HepG2 (cell line): Measurements from ENCODE around the gene NOS1.

Experiments used
- FOXM1 ChIP-seq: sonication (generic); formaldehyde crosslinking; IDR thresholded peaks from 2 replicates; pipeline ENCODE4 v1.5.0; 2020; ENCODE audit warnings: missing genetic modification reagents
- REPIN1 ChIP-seq: sonication (generic); formaldehyde crosslinking; IDR thresholded peaks from 2 replicates; pipeline ENCODE4 v1.8.0; 2022; ENCODE audit warnings: missing genetic modification reagents, low read depth, mild to moderate bottlenecking, borderline replicate concordance
- TCF12 ChIP-seq, 2 experiments: fragments of 450-650 bp in 1 of 2; sonication (generic) in 1 of 2; formaldehyde crosslinking in 1 of 2; IDR thresholded peaks; 2 replicates each; pipeline versions ENCODE4 v1.6.1 to v1.8.0; 2017 to 2022; ENCODE audit warnings: antibody characterized with exemption in 1 of 2, mild to moderate bottlenecking in 1 of 2, missing genetic modification reagents in 1 of 2, moderate library complexity in 1 of 2
- YY1 ChIP-seq: IDR thresholded peaks from 2 replicates; pipeline ENCODE4 v1.6.1; 2011; ENCODE audit warnings: low read length, low read depth, moderate library complexity, mild to moderate bottlenecking; ENCODE audit not compliant: insufficient read depth, insufficient replicate concordance
- ZNF160 ChIP-seq: sonication (generic); formaldehyde crosslinking; IDR thresholded peaks from 2 replicates; pipeline ENCODE4 v1.8.0; 2022; ENCODE audit warnings: mild to moderate bottlenecking, inconsistent platforms, missing genetic modification reagents
- ZNF660 ChIP-seq: sonication (generic); formaldehyde crosslinking; IDR thresholded peaks from 2 replicates; pipeline ENCODE4 v1.5.1; 2020; ENCODE audit warnings: mild to moderate bottlenecking, low read depth, missing genetic modification reagents, borderline replicate concordance
- TF ChIP-seq, protein P1 (sequence below): sonication (generic); formaldehyde crosslinking; IDR thresholded peaks from 2 replicates; pipeline ENCODE4 v1.4.0; 2020; ENCODE audit warnings: missing genetic modification reagents
- TF ChIP-seq, protein P2 (sequence below): sonication (generic); formaldehyde crosslinking; IDR thresholded peaks from 2 replicates; pipeline ENCODE4 v1.5.0; 2020; ENCODE audit warnings: mild to moderate bottlenecking, missing genetic modification reagents, moderate library complexity

DNA sequence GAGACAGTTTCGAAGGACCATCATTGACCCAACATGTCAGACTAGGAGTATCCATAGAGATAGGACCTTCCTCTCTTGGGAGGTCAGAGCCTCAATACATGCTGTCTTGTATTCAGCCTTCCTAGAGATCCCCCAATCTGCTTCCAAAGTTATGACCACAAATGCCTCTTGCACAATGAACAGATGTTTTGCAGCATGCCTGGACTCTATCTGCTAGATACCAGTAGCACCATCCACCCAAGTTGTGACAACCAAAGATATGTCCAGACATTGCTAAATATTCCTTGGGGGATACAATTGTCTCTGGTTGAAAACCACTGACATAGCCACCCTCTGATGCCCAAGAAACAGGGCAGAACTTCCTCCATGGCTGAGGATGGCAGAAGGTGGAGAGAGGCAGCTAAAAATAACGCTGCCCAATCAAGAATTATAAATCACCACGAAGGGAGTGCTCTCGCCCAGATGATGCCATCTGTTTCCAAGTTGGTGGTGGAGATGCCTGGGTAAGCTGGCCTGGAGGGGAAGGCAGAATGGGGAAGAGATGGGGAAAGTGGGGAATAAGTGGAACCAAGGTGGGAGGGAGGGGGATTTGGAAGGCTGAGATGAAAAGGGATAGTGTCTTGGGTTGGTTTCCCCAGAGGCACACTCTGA lies 42.9 kb upstream of the NOS1 start:
- TF ChIP-seq ZNF660 (CRISPR knock-in tag) (no peak), FOXM1 (CRISPR knock-in tag) (no peak), TCF12 (IDR thresholded peaks at IDR 0.05) (no peak), TCF12 (CRISPR knock-in tag; IDR thresholded peaks at IDR 0.05) (no peak), ZNF160 (CRISPR knock-in tag) (no peak), YY1 (no peak), REPIN1 (CRISPR knock-in tag) (no peak)
- TF ChIP-seq, protein P1, sequence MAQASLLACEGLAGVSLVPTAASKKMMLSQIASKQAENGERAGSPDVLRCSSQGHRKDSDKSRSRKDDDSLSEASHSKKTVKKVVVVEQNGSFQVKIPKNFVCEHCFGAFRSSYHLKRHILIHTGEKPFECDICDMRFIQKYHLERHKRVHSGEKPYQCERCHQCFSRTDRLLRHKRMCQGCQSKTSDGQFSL (CRISPR knock-in tag), result no peak
- TF ChIP-seq, protein P2, sequence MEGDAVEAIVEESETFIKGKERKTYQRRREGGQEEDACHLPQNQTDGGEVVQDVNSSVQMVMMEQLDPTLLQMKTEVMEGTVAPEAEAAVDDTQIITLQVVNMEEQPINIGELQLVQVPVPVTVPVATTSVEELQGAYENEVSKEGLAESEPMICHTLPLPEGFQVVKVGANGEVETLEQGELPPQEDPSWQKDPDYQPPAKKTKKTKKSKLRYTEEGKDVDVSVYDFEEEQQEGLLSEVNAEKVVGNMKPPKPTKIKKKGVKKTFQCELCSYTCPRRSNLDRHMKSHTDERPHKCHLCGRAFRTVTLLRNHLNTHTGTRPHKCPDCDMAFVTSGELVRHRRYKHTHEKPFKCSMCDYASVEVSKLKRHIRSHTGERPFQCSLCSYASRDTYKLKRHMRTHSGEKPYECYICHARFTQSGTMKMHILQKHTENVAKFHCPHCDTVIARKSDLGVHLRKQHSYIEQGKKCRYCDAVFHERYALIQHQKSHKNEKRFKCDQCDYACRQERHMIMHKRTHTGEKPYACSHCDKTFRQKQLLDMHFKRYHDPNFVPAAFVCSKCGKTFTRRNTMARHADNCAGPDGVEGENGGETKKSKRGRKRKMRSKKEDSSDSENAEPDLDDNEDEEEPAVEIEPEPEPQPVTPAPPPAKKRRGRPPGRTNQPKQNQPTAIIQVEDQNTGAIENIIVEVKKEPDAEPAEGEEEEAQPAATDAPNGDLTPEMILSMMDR (CRISPR knock-in tag), result no peak
